K562 (cell line): ENCODE results near the gene ITLN1. TPM values are rescaled to one million over a fixed set of nuclear protein-coding genes. Genes with fewer than 3 reads are reported as not detected.

Experiments
- ATAC-seq: fragments of 200-7000 bp; cut with Tn5 transposase; 3 replicates; pipeline ENCODE4 v1.9.1; 2020; ENCODE audit warnings: moderate library complexity
- BruUV-seq: library from RNA; stranded (reverse); fragments of 400-500 nt; replicated peaks from 2 replicates; lab custom pipeline; 2021; lab: Mats Ljungman, UMichigan
- CTCF ChIA-PET: fragments of 300-600 bp; formaldehyde crosslinking; extraction: SDS; loops from one replicate; lab custom pipeline; 2021; ENCODE audit warnings: low intra/inter-chr PET ratio; lab: Yijun Ruan, JAX
- POLR2A ChIA-PET: fragments of 300-600, 350-650 bp; sonication (Branson Sonifier 250); formaldehyde crosslinking; extraction: SDS; loops from one replicate; lab custom pipeline; 2021; ENCODE audit warnings: antibody characterized with exemption, inconsistent platforms; lab: Yijun Ruan, JAX
- DNase-seq, 4 experiments: peaks; one replicate each; pipeline versions ENCODE4 v3.0.0 to v3.0.0-alpha.2; 2011 to 2018; ENCODE audit warnings: low spot score in 3 of 4, mixed read lengths in 3 of 4; ENCODE audit errors: extremely low read depth in 1 of 4
- FAIRE-seq: peaks from 2 replicates; lab custom pipeline; 2011; peaks lifted over from hg19 to GRCh38; lab: Jason Lieb, UNC
- H2AFZ ChIP-seq: 2 replicates; pipeline ENCODE4 v1.6.0; 2011; ENCODE audit warnings: low read depth, low read length, control low read depth, inconsistent platforms
- H3K27ac ChIP-seq: fragments of 200-600 bp; 3 replicates; pipeline ENCODE4 v1.8.0; 2011; ENCODE audit warnings: low read depth, mild to moderate bottlenecking, control low read depth, inconsistent platforms, low read length, moderate library complexity, mixed read lengths; ENCODE audit errors: extremely low read depth
- H3K27me3 ChIP-seq, 2 experiments: fragments of 300-600 bp in 1 of 2; 2 replicates in 1 of 2; 3 replicates in 1 of 2; pipeline versions ENCODE4 v1.6.0 to v1.8.0; 2011; ENCODE audit warnings: inconsistent platforms in 2 of 2, low read length in 2 of 2, mild to moderate bottlenecking in 1 of 2, mixed read lengths in 1 of 2, moderate library complexity in 1 of 2; ENCODE audit not compliant: control insufficient read depth in 2 of 2, insufficient read depth in 2 of 2
- H3K36me3 ChIP-seq: fragments of 300-600 bp; 3 replicates; pipeline ENCODE4 v1.8.0; 2011; ENCODE audit warnings: mild to moderate bottlenecking, low read length, inconsistent platforms; ENCODE audit not compliant: control insufficient read depth, insufficient read depth
- H3K4me1 ChIP-seq, 2 experiments: fragments of 200-600 bp in 1 of 2; replicated peaks in 1 of 2; 2 replicates in 1 of 2; 3 replicates in 1 of 2; pipeline versions ENCODE4 v1.5.1 to v1.8.0; 2011; ENCODE audit warnings: inconsistent platforms in 2 of 2, low read length in 2 of 2, mild to moderate bottlenecking in 1 of 2, mixed read lengths in 1 of 2, moderate library complexity in 1 of 2; ENCODE audit not compliant: control insufficient read depth in 2 of 2, insufficient read depth in 2 of 2
- H3K4me2 ChIP-seq: 2 replicates; pipeline ENCODE4 v1.6.1; 2011; ENCODE audit warnings: low read length, control low read depth, inconsistent platforms, mixed read lengths; ENCODE audit not compliant: insufficient read depth
- H3K4me3 ChIP-seq: fragments of 200-600 bp; sonication (generic), shearing (Covaris generic); 2 replicates; pipeline ENCODE4 v1.5.1; 2016; ENCODE audit warnings: control low read depth, inconsistent platforms
- H3K79me2 ChIP-seq: fragments of 200-600 bp; 3 replicates; pipeline ENCODE4 v1.8.0; 2011; ENCODE audit warnings: low read length, inconsistent platforms; ENCODE audit not compliant: control insufficient read depth, insufficient read depth
- H3K9ac ChIP-seq, 2 experiments: 2 replicates each; pipeline versions ENCODE4 v1.6.0 to v1.6.1; 2011; ENCODE audit warnings: low read depth in 2 of 2, low read length in 2 of 2, control low read depth in 1 of 2, inconsistent platforms in 1 of 2, mild to moderate bottlenecking in 1 of 2, mixed read lengths in 1 of 2; ENCODE audit not compliant: insufficient read depth in 1 of 2
- H3K9me1 ChIP-seq: one replicate; pipeline ENCODE4 v1.6.0; 2011; ENCODE audit warnings: inconsistent platforms, mild to moderate bottlenecking, low read length, moderate library complexity; ENCODE audit not compliant: control insufficient read depth, insufficient read depth
- H3K9me3 ChIP-seq: replicated peaks from 2 replicates; pipeline ENCODE4 v1.5.1; 2011; ENCODE audit warnings: low read depth, low read length, inconsistent platforms; ENCODE audit not compliant: control insufficient read depth, insufficient read depth
- H4K20me1 ChIP-seq: replicated peaks from 2 replicates; pipeline ENCODE4 v1.6.1; 2011; ENCODE audit warnings: low read length, inconsistent platforms, mixed read lengths; ENCODE audit not compliant: control insufficient read depth, insufficient read depth
- BDP1 ChIP-seq: IDR thresholded peaks from 3 replicates; pipeline ENCODE4 v1.6.1; 2011; ENCODE audit not compliant: insufficient read length, insufficient read depth
- HNRNPLL ChIP-seq: fragments of 200-400 bp; formaldehyde crosslinking; IDR thresholded peaks from 2 replicates; pipeline ENCODE4 v1.6.1; 2017; ENCODE audit warnings: low read length, low read depth, mild to moderate bottlenecking; ENCODE audit not compliant: poor library complexity, severe bottlenecking
- RFX1 ChIP-seq: fragments of 450-650 bp; IDR thresholded peaks from 2 replicates; pipeline ENCODE4 v1.6.1; 2016; ENCODE audit warnings: mild to moderate bottlenecking, moderate library complexity
- SNRNP70 ChIP-seq: fragments of 200-400 bp; formaldehyde crosslinking; optimal IDR thresholded peaks from 2 replicates; pipeline ENCODE3; 2017; ENCODE audit warnings: low read depth, low read length
- ZNF561 ChIP-seq: fragments of 450-650 bp; formaldehyde crosslinking; conservative IDR thresholded peaks from 2 replicates; pipeline ENCODE4 v1.4.0; 2020; ENCODE audit warnings: mild to moderate bottlenecking, moderate library complexity
- WGBS: fragments of 100-300 bp; shearing (Covaris generic); methylation state at CpG from one replicate; pipeline ENCODE4 v1.1.6; 2016; ENCODE audit warnings: low coverage, mixed read lengths; ENCODE audit not compliant: insufficient coverage; ENCODE audit errors: missing lambda C conversion rate; 5-methylcytosine and 5-hydroxymethylcytosine counted together
- in situ Hi-C: fragments of 300-500 bp; cut with MboI; formaldehyde crosslinking; loops from 4 replicates; pipeline ENCODE4 v1.15.0; 2018; ENCODE audit warnings: inconsistent platforms, mixed read lengths
- intact Hi-C: fragments of 100-400 bp; cut with micrococcal nuclease; formaldehyde crosslinking; loops from 2 replicates; pipeline ENCODE4 v1.14.2; 2022
- polyA plus RNA-seq, 8 experiments: library from polyadenylated mRNA; depleted of rRNA in 4 of 8; stranded (reverse) in 5 of 8; unstranded in 3 of 8; fragments of >200 nt; fragmentation: Nextera tagmentation in 2 of 8; fragmentation: Illumina TruSeq in 1 of 8; extraction: Ambion mirVana in 2 of 8; extraction: Trizol in 1 of 8; gene quantifications; 2 replicates each; pipeline versions ENCODE4 v1.2.1 to v1.2.3, GENCODE V29; 2011 to 2014; ENCODE audit warnings: inconsistent platforms in 1 of 8, missing spikeins in 1 of 8
- total RNA-seq, 7 experiments: library from RNA; depleted of rRNA in 6 of 7; stranded (reverse); fragments of >200 nt in 6 of 7; fragmentation: Illumina TruSeq in 2 of 7; extraction: Trizol in 2 of 7; gene quantifications; 2 replicates each; pipeline versions ENCODE4 v1.2.1 to v1.2.3, GENCODE V29; 2011 to 2021; ENCODE audit warnings: low replicate concordance in 1 of 7
- TF ChIP-seq, protein P1 (sequence below): IDR thresholded peaks from 2 replicates; pipeline ENCODE4 v1.6.1; 2011; ENCODE audit warnings: borderline replicate concordance, low read depth, mild to moderate bottlenecking, moderate library complexity, low read length; ENCODE audit not compliant: insufficient read depth, poor library complexity, severe bottlenecking
- TF ChIP-seq, protein P2 (sequence below): fragments of 450-650 bp; formaldehyde crosslinking; IDR thresholded peaks from 2 replicates; pipeline ENCODE4 v1.4.0; 2022; ENCODE audit warnings: missing genetic modification characterization
- TF ChIP-seq, protein P3 (sequence below), 2 experiments: fragments of 450-650 bp in 1 of 2; sonication (generic) in 1 of 2; formaldehyde crosslinking in 1 of 2; IDR thresholded peaks; 2 replicates each; pipeline versions ENCODE4 v1.7.1 to v1.9.0; 2016 to 2022; ENCODE audit warnings: inconsistent platforms in 1 of 2, mild to moderate bottlenecking in 1 of 2, missing genetic modification reagents in 1 of 2

The ITLN1 gene
- total and polyA plus RNA-seq, 9 of the 15 experiments (the other 6 are each of a cell fraction or from before 2014, with no cell fraction given) = not detected

DNA sequence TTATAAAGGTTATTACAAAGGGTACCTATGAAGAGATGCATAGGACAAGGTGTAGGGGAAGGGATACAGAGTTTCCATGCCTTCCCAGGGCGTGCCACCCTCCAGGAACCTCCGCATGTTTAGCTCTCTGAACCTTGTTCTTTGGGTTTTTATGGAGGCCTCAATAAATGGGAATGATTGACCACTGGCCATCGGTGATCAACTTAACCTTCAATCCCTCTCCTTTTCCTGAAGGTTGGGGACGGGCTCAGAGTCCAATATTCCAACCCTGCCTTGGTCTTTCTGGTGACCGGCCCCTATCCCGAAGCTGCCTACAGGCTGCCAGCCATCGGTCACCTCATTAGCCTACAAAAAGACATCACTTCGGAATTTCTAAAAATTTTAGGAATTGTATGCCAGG is 34.0 kb downstream of the ITLN1 start:
- H3K4me2 ChIP-seq = no peak overlapping the region
- intact Hi-C loops = no loop called here
- H3K27me3 ChIP-seq = peaks cover 0 to 12% of the 10 kb centered on the region in 2 experiments; a peak in 2 of 5 replicates
- H3K9ac ChIP-seq = no peak overlapping the region
- H3K27ac ChIP-seq = no peak overlapping the region
- DNase-seq (no peak), FAIRE-seq (no peak), ATAC-seq (no peak)
- ChIA-PET POLR2A (interaction anchor here (0.6 kb wide), 1 partner anchor 32 kb away, joined by 3 read pairs; no protein-coding TSS in a partner anchor), CTCF (no interaction called here)
- WGBS = under 1% methylated on average over 8 of the region's 8 CpGs
- no TSS peak for BruUV-seq
- no peak overlapping the region for H3K4me3 ChIP-seq
- H3K36me3 ChIP-seq = no peaks in the 10 kb centered on the region
- H2AFZ ChIP-seq = no peak overlapping the region
- no peaks in the 10 kb centered on the region for H3K9me3 ChIP-seq
- in situ Hi-C loops = no loop called here
- H3K79me2 ChIP-seq = no peaks in the 10 kb centered on the region
- no peaks in the 10 kb centered on the region for H3K4me1 ChIP-seq
- no peaks in the 10 kb centered on the region for H3K9me1 ChIP-seq
- H4K20me1 ChIP-seq = no peaks in the 10 kb centered on the region
- TF ChIP-seq, protein P1, sequence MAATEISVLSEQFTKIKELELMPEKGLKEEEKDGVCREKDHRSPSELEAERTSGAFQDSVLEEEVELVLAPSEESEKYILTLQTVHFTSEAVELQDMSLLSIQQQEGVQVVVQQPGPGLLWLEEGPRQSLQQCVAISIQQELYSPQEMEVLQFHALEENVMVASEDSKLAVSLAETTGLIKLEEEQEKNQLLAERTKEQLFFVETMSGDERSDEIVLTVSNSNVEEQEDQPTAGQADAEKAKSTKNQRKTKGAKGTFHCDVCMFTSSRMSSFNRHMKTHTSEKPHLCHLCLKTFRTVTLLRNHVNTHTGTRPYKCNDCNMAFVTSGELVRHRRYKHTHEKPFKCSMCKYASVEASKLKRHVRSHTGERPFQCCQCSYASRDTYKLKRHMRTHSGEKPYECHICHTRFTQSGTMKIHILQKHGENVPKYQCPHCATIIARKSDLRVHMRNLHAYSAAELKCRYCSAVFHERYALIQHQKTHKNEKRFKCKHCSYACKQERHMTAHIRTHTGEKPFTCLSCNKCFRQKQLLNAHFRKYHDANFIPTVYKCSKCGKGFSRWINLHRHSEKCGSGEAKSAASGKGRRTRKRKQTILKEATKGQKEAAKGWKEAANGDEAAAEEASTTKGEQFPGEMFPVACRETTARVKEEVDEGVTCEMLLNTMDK = no peak
- TF ChIP-seq, protein P2, sequence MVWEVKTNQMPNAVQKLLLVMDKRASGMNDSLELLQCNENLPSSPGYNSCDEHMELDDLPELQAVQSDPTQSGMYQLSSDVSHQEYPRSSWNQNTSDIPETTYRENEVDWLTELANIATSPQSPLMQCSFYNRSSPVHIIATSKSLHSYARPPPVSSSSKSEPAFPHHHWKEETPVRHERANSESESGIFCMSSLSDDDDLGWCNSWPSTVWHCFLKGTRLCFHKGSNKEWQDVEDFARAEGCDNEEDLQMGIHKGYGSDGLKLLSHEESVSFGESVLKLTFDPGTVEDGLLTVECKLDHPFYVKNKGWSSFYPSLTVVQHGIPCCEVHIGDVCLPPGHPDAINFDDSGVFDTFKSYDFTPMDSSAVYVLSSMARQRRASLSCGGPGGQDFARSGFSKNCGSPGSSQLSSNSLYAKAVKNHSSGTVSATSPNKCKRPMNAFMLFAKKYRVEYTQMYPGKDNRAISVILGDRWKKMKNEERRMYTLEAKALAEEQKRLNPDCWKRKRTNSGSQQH (CRISPR knock-in tag) = no peak
- no peak for TF ChIP-seq RFX1
- no peak for TF ChIP-seq ZNF561 (CRISPR knock-in tag)
- TF ChIP-seq SNRNP70 = no peak
- TF ChIP-seq, protein P3, sequence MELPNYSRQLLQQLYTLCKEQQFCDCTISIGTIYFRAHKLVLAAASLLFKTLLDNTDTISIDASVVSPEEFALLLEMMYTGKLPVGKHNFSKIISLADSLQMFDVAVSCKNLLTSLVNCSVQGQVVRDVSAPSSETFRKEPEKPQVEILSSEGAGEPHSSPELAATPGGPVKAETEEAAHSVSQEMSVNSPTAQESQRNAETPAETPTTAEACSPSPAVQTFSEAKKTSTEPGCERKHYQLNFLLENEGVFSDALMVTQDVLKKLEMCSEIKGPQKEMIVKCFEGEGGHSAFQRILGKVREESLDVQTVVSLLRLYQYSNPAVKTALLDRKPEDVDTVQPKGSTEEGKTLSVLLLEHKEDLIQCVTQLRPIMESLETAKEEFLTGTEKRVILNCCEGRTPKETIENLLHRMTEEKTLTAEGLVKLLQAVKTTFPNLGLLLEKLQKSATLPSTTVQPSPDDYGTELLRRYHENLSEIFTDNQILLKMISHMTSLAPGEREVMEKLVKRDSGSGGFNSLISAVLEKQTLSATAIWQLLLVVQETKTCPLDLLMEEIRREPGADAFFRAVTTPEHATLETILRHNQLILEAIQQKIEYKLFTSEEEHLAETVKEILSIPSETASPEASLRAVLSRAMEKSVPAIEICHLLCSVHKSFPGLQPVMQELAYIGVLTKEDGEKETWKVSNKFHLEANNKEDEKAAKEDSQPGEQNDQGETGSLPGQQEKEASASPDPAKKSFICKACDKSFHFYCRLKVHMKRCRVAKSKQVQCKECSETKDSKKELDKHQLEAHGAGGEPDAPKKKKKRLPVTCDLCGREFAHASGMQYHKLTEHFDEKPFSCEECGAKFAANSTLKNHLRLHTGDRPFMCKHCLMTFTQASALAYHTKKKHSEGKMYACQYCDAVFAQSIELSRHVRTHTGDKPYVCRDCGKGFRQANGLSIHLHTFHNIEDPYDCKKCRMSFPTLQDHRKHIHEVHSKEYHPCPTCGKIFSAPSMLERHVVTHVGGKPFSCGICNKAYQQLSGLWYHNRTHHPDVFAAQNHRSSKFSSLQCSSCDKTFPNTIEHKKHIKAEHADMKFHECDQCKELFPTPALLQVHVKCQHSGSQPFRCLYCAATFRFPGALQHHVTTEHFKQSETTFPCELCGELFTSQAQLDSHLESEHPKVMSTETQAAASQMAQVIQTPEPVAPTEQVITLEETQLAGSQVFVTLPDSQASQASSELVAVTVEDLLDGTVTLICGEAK (IDR thresholded peaks at IDR 0.05) = no peak
- TF ChIP-seq, protein P3 (CRISPR knock-in tag; IDR thresholded peaks at IDR 0.05) = no peak
- TF ChIP-seq HNRNPLL = no peak
- no peak for TF ChIP-seq BDP1
